ENCODE data around the gene SETD1B.

GRCh38 chr12:121769831-121770301 lies 33.9 kb upstream of the SETD1B start:
- TF ChIP-seq POLR2AphosphoS5 (IDR thresholded peaks at IDR 0.05) = no peak
- no peak for TF ChIP-seq POLR2A (IDR thresholded peaks at IDR 0.05)
